ENCODE measurements around the gene HABP2. TPM values are rescaled to one million over a fixed set of nuclear protein-coding genes. Genes with fewer than 3 reads are reported as not detected.

The HABP2 gene
- 0.11 and 0.18 TPM in 2 replicates for total RNA-seq
- long read RNA-seq = 0 reads

DNA sequence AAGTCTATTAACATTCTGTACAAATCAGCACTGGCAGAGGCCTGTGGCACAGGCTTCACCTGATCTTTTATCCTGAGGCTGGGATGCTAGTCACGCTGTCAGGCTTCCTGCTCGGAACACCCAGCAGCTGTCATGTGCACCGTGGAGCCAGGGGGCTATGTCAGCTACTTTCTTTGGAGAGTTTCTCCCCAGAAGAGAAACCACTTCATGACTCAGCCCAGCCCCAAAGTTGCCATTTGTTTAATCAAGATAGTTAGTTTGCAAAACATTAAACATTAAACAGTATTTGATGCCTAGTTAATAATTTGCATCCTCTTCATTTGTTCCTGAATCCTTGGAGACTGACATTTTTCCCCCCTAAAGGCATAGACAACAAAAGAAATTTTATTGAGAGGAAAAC is at the start of gene HABP2:
Gene HABP2, plus strand, starts transcription at position 353 of the 400 bp plus-strand sequence. CDS start 69 bp downstream, outside the sequence.
- peaks cover 6% of the 10 kb centered on the region for H3K9me3 Mint-ChIP-seq (ENCODE audit: unreplicated experiment)
- peaks cover 10% of the 10 kb centered on the region for H3K27me3 Mint-ChIP-seq (ENCODE audit: unreplicated experiment)
- no peak within 1 kb of the TSS for H3K4me3 Mint-ChIP-seq (ENCODE audit: unreplicated experiment)
- no peak for TF ChIP-seq CTCF (IDR thresholded peaks at IDR 0.05)
- no peaks in the 10 kb centered on the region for H3K36me3 Mint-ChIP-seq (ENCODE audit: unreplicated experiment)
- DNase-seq (ENCODE audit: extremely low spot score, unreplicated experiment) = no peak
- peaks cover 8% of the 10 kb centered on the region for H3K4me1 Mint-ChIP-seq (ENCODE audit: unreplicated experiment)
- no peak within 1 kb of the TSS for H3K27ac Mint-ChIP-seq (ENCODE audit: unreplicated experiment)

DNA sequence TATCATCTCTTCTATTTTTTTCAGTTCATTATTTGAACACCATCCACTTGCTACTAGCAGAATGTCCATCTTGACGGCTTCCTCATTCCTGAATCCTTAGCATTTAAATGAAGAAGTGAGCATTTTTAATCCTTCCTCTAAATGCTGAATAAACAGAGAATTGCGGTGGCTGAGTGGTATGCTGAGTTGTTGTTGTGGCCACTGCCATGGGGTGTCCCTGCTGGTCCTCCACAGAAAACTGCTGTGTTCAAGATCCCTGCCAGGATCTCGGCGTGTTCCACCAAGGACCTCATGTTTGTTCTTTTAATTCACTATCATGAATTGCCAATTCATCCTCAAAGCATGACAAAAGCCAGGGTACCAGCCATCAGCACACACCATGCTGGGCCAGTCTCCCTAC is 48.9 kb upstream of the HABP2 start:
- Mint-ChIP-seq H3K4me3 (ENCODE audit: unreplicated experiment) (no peak overlapping the region), H3K27me3 (ENCODE audit: unreplicated experiment) (peaks cover 73% of the 10 kb centered on the region), H3K27ac (ENCODE audit: unreplicated experiment) (no peak overlapping the region), H3K4me1 (ENCODE audit: unreplicated experiment) (no peaks in the 10 kb centered on the region), H3K36me3 (ENCODE audit: unreplicated experiment) (peaks cover 3% of the 10 kb centered on the region), H3K9me3 (ENCODE audit: unreplicated experiment) (peaks cover 9% of the 10 kb centered on the region)
- TF ChIP-seq CTCF (IDR thresholded peaks at IDR 0.05) = no peak
- no peak for DNase-seq (ENCODE audit: extremely low spot score, unreplicated experiment)

DNA sequence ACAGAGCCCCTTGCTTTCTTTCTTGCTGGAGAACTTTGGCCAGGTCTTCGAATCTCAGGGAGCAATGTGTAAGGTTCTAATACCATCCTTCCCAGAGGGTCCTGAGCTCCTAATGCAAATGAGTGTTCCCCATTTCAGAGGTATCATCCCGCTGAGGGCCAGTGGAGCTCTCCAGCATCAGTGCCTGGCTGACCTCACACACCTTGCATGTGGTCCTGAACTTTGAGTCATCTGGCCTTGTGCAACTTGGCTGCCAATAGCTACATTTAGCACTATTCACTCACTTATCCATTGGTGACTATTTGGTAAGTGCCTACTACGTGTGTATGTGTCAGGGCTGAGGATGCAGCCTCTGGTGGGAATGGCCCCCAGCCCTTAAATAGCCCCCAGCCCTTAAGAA is 48.4 kb upstream of the HABP2 start:
- H3K4me3 Mint-ChIP-seq (ENCODE audit: unreplicated experiment) = no peak overlapping the region
- no peak for TF ChIP-seq CTCF (IDR thresholded peaks at IDR 0.05)
- H3K36me3 Mint-ChIP-seq (ENCODE audit: unreplicated experiment) = peaks cover 3% of the 10 kb centered on the region
- DNase-seq (ENCODE audit: extremely low spot score, unreplicated experiment) = no peak
- H3K27ac Mint-ChIP-seq (ENCODE audit: unreplicated experiment) = no peak overlapping the region
- peaks cover 68% of the 10 kb centered on the region for H3K27me3 Mint-ChIP-seq (ENCODE audit: unreplicated experiment)
- H3K9me3 Mint-ChIP-seq (ENCODE audit: unreplicated experiment) = peaks cover 9% of the 10 kb centered on the region
- no peaks in the 10 kb centered on the region for H3K4me1 Mint-ChIP-seq (ENCODE audit: unreplicated experiment)

GRCh38 chr10:113506476-113506875 is 46.4 kb upstream of the HABP2 start:
- no peaks in the 10 kb centered on the region for H3K4me1 Mint-ChIP-seq (ENCODE audit: unreplicated experiment)
- TF ChIP-seq CTCF (IDR thresholded peaks at IDR 0.05) = no peak
- DNase-seq (ENCODE audit: extremely low spot score, unreplicated experiment) = no peak
- no peak overlapping the region for H3K27ac Mint-ChIP-seq (ENCODE audit: unreplicated experiment)
- H3K9me3 Mint-ChIP-seq (ENCODE audit: unreplicated experiment) = peaks cover 22% of the 10 kb centered on the region
- H3K36me3 Mint-ChIP-seq (ENCODE audit: unreplicated experiment) = peaks cover 5% of the 10 kb centered on the region
- peaks cover 70% of the 10 kb centered on the region for H3K27me3 Mint-ChIP-seq (ENCODE audit: unreplicated experiment)
- no peak overlapping the region for H3K4me3 Mint-ChIP-seq (ENCODE audit: unreplicated experiment)

DNA sequence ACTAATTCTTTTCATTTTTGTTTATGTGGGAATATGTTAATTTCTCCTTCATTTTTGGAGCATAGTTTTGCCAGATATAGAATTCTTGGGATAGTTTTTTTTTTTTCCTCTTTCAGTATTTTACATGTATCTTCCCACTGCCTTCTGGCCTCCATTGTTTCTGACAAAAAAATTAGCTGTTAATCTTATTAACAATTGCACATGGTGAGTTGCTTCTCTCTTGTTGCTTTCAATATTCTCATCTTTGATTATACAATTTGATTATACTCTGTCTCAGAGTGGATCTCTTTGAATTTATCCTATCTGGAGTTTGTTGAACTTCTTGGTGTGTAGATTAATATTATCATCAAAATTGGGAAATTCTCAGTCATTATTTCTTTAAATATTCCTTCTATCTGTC is 41.4 kb upstream of the HABP2 start:
- TF ChIP-seq CTCF (IDR thresholded peaks at IDR 0.05) = no peak
- Mint-ChIP-seq H3K36me3 (ENCODE audit: unreplicated experiment) (peaks cover 6% of the 10 kb centered on the region), H3K27me3 (ENCODE audit: unreplicated experiment) (peaks cover 50% of the 10 kb centered on the region), H3K27ac (ENCODE audit: unreplicated experiment) (no peak overlapping the region), H3K4me1 (ENCODE audit: unreplicated experiment) (peaks cover 7% of the 10 kb centered on the region), H3K9me3 (ENCODE audit: unreplicated experiment) (peaks cover 24% of the 10 kb centered on the region), H3K4me3 (ENCODE audit: unreplicated experiment) (no peak overlapping the region)
- DNase-seq (ENCODE audit: extremely low spot score, unreplicated experiment) = no peak
